RWPE1 (cell line): ENCODE results near the gene FRG1.
"Not testable (repeated sequence)": the region's sequence is repeated elsewhere in the genome, so short reads cannot be mapped to it uniquely, and the experiment has no call there.

Experiments
- CTCF ChIA-PET: fragments of 350-600 bp; sonication (Branson Sonifier 250); formaldehyde crosslinking; extraction: SDS; loops from one replicate; lab custom pipeline; 2021; lab: Yijun Ruan, JAX
- POLR2A ChIA-PET: fragments of 400-600 bp; formaldehyde crosslinking; extraction: SDS; loops from one replicate; lab custom pipeline; 2020; ENCODE audit warnings: antibody characterized with exemption; ENCODE audit not compliant: low non-redundant PET; lab: Yijun Ruan, JAX
- DNase-seq: peaks from one replicate; pipeline ENCODE4 v3.0.0; 2012; ENCODE audit warnings: low spot score
- H3K27ac ChIP-seq: fragments of 450-650 bp; 2 replicates; pipeline ENCODE4 v1.5.1; 2017
- TF ChIP-seq, protein P1 (sequence below): fragments of 450-650 bp; conservative IDR thresholded peaks from 2 replicates; pipeline ENCODE4 v1.5.1; 2017; ENCODE audit warnings: low read depth, mild to moderate bottlenecking

FRG1 gene

DNA sequence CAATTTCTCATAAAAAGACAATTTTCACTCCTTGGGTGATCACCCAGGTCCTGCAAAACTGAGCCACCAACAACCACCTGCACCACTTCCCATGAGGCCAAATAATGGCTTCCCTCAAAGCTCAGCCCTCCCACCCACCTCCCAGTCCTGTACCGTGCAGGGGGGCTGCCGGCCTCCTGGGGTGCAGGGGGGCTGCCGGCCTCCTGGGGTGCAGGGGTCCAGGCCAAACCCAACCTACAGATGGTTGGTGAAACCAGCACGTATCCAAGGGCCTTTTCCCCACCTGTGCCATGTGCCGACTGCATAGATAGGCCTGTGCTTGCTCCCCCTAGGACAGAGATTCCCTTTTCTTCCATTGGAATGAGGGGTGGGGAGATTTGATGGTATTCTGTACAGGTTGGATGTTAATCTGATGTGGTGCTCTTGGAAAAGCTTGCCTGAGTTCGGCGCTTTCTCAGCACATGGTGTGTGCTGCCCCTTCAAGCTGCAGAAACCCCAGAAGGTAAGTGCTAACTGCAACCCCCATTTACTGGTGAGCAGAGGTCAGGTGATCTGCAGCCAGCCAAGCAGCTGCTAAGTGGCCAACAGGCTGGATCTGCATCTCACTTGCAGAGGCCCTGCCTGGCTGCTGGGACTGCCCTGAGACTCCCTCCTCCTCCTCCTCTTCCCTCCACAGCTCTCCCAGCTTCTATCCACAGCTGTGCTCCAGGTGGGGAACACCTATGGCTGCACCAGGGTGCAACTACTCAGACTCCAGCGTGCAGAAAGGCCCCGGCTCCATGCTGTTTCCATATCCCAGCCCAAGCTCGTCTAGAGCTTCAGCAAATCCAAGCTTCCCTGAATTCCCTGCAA lies 38.8 kb downstream of the FRG1 start:
- POLR2A ChIA-PET: no interaction called here
- TF ChIP-seq, protein P1, sequence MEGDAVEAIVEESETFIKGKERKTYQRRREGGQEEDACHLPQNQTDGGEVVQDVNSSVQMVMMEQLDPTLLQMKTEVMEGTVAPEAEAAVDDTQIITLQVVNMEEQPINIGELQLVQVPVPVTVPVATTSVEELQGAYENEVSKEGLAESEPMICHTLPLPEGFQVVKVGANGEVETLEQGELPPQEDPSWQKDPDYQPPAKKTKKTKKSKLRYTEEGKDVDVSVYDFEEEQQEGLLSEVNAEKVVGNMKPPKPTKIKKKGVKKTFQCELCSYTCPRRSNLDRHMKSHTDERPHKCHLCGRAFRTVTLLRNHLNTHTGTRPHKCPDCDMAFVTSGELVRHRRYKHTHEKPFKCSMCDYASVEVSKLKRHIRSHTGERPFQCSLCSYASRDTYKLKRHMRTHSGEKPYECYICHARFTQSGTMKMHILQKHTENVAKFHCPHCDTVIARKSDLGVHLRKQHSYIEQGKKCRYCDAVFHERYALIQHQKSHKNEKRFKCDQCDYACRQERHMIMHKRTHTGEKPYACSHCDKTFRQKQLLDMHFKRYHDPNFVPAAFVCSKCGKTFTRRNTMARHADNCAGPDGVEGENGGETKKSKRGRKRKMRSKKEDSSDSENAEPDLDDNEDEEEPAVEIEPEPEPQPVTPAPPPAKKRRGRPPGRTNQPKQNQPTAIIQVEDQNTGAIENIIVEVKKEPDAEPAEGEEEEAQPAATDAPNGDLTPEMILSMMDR: no peak
- H3K27ac ChIP-seq: no peak overlapping the region
- DNase-seq: no peak
- CTCF ChIA-PET: no interaction called here

DNA sequence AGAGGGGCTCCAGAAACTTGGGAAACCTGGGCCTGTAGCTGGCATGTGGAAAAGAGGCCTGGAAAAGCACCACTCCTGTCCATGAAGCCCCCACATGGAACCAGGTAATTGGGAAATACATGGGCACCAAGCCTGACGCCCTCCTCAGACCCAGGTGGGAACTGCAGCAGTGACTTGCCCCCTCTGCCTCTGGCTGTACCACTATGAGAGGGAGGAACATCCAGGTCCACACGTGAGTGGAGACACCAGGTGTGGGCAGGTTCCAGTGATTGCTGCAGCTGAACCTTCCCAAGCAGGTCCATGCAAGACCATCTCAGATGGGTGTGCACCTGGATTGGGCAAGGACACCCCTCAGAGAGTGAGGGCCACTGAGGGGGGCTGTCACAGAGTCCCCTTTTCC lies 39.6 kb downstream of the FRG1 start:
- H3K27ac ChIP-seq, DNase-seq, POLR2A ChIA-PET, CTCF ChIA-PET: not testable (repeated sequence)

DNA sequence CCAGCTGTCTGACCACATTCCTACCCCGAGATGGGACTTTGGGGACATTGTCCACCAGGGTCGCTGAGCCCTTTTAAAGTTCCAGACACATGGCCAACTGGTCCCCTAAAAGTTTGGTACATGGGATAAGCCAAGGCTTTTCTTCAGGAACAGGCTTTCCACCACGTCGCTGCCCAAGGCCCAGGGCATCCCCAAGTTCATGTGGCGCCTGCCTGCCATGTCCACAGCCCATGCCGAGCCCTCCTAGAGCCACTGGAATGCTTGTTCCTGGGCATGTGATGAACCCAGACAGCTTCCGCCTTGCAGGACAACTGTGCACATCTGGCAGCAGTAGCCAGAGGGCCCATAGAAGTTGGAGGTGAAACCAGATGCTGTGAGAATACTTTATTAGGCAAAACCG lies 41.3 kb downstream of the FRG1 start:
- TF ChIP-seq, protein P1: no peak
- CTCF ChIA-PET: no interaction called here
- no peak for DNase-seq
- POLR2A ChIA-PET: no interaction called here
- H3K27ac ChIP-seq: no peak overlapping the region

DNA sequence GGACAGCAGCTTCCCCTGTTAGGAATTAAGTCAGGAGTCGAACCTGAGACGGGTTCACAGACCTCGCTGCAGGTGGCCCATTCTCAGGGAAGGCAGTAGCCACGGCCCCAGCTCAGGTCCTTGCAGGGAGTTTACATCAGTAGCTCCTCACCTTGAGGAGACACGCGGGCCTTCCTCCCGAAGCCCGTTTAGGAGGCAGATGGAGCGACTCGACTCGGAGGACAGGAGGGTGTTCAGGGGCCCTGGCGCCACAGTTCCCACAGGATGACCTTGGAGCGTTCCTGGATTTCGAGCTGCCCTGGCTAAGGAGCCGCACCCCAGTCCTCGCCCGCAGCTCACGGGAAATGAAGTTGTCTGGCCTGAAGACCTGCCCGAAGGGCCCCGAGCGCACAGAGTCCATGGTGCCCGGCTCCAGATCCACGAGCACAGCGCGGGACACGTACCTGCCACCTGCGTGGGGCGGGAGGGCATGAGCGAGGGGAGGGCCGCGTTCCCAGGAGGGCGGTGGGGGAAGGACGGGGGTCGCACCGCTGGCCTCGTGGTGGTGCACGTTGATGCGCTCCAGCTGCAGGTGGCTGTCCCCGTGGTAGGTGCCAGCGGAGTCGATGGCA lies 43.3 kb downstream of the FRG1 start:
- POLR2A ChIA-PET, DNase-seq, CTCF ChIA-PET, H3K27ac ChIP-seq: not testable (repeated sequence)

DNA sequence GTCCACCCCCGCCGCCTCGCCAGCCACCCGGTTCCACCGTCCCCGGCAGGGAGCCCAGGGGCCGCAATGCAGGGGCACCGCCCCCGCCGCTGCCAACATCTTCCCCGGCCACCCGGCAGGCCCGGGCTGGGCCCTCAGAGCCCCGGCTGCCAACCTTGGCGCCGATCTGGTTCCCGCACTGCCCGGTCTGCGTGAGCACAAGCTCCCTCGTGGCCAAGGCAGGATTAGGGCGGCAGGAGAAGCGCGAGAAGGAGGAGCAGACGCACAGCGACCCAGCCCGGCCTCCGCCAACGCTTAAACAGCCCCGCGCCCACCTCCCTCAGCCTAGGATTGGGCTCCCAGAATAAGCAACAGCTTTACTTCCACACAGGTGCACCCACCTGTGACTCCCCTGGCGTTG lies 44.0 kb downstream of the FRG1 start:
- CTCF ChIA-PET, DNase-seq, POLR2A ChIA-PET, H3K27ac ChIP-seq: not testable (repeated sequence)

DNA sequence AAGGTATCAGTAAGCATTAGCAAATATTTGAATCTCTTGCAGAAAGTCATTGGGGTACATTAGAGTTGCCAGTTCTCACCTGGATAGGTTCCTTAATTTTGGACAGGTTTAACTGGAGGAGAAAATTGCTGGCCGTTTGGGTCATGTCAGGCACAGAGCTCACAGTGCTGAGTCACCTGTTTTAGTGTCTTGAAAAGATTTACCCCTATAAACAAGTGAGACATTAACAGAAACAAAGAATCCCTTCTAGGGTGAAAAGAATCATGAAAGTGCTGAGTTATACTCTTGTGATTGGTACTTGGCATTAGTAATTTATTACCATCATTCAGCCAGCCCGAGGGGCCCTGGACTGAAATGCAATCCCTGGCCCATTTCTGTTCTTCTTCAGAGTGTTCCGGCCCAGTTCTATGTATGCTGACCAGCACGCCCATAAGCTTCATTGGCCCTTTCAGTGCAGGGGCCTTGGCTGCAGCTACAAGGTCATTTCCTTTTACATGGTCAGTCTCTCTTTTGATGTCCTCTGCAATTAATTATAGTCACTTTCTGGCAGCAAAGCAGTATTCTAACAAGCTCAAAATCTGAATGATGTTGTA lies 45.1 kb downstream of the FRG1 start:
- POLR2A ChIA-PET, H3K27ac ChIP-seq, CTCF ChIA-PET, DNase-seq: not testable (repeated sequence)

DNA sequence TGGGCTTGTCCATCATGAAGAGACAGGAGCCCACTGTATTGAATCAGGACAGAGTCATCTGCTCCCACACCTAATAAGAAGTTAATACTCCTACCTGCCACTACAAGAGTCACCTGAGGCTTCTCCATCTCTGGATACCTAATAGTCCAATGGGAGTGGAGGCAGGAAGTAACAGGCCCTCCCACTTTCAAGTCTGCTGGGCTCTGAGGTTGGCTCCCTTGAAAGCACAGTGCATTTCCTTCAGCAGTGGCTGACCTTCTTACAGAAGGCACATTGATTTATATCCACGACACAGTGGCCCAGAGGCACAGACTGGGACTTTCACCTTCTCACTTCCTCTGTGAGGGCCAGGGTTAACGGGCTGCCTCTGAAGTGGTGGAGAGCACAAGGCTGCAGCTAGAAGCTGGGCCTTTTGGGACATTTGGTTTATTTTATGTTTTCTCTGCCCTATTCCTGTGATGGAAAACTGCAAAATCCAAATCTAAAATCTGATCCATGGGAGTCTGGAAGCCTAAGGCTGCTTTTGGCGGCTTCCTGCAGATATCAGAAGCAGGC lies 48.3 kb downstream of the FRG1 start:
- DNase-seq: no peak
- H3K27ac ChIP-seq: no peak overlapping the region
- TF ChIP-seq, protein P1: no peak
- CTCF ChIA-PET: no interaction called here
- POLR2A ChIA-PET: no interaction called here

DNA sequence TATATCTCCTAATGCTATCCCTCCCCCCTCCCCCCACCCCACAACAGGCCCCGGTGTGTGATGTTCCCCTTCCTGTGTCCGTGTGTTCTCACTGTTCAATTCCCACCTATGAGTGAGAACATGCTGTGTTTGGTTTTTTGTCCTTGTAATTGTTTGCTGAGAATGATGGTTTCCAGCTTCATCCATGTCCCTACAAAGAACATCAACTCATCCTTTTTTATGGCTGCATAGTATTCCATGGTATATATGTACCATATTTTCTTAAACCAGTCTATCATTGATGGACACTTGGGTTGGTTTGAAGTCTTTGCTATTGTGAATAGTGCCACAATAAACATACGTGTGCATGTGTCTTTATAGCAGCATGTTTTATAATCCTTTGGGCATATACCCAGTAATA lies 49.3 kb downstream of the FRG1 start:
- H3K27ac ChIP-seq, CTCF ChIA-PET, POLR2A ChIA-PET, DNase-seq: not testable (repeated sequence)
